A673 (cell line): Measurements from ENCODE around the gene EVX1. TPM values are rescaled to one million over a fixed set of nuclear protein-coding genes. Genes with fewer than 3 reads are reported as not detected.

ENCODE experiments used
- BruUV-seq: library from RNA; stranded (reverse); fragments of 400-500 nt; replicated peaks from 2 replicates; lab custom pipeline; 2021; lab: Mats Ljungman, UMichigan
- CTCF ChIA-PET: fragments of 300-600 bp; sonication (Branson Sonifier 250); formaldehyde crosslinking; loops from one replicate; lab custom pipeline; 2022; ENCODE audit warnings: antibody characterized with exemption; lab: Charles Lee
- POLR2A ChIA-PET: fragments of 300-600 bp; sonication (Branson Sonifier 250); formaldehyde crosslinking; loops from one replicate; lab custom pipeline; 2022; ENCODE audit warnings: antibody characterized with exemption; ENCODE audit not compliant: low non-redundant PET; lab: Charles Lee
- DNase-seq: peaks from one replicate; pipeline ENCODE4 v3.0.0-alpha.2; 2015; ENCODE audit warnings: low spot score
- H3K27ac ChIP-seq: fragments of 200-600 bp; sonication (generic); 2 replicates; pipeline ENCODE4 v1.5.1; 2016; ENCODE audit warnings: mixed run types, low read depth, mild to moderate bottlenecking, mixed read lengths, antibody characterized with exemption, low read length; ENCODE audit not compliant: poor library complexity, severe bottlenecking
- H3K27me3 ChIP-seq: fragments of 200-600 bp; sonication (generic); replicated peaks from 2 replicates; pipeline ENCODE4 v1.6.1; 2017; ENCODE audit warnings: mixed run types, low read depth, mild to moderate bottlenecking, mixed read lengths, antibody characterized with exemption, low read length; ENCODE audit not compliant: insufficient read depth, poor library complexity
- H3K36me3 ChIP-seq: fragments of 200-600 bp; sonication (generic); 2 replicates; pipeline ENCODE4 v1.6.1; 2016; ENCODE audit warnings: mixed run types, mild to moderate bottlenecking, mixed read lengths, antibody characterized with exemption, low read length; ENCODE audit not compliant: insufficient read depth, poor library complexity, severe bottlenecking
- H3K4me1 ChIP-seq: fragments of 200-600 bp; sonication (generic); 2 replicates; pipeline ENCODE4 v1.6.1; 2017; ENCODE audit warnings: mixed run types, mild to moderate bottlenecking, mixed read lengths, antibody characterized with exemption, low read length; ENCODE audit not compliant: insufficient read depth, poor library complexity, severe bottlenecking
- H3K4me3 ChIP-seq: fragments of 200-600 bp; sonication (generic); 2 replicates; pipeline ENCODE4 v1.5.1; 2016; ENCODE audit warnings: low read depth, mixed run types, mild to moderate bottlenecking, mixed read lengths, low read length; ENCODE audit not compliant: poor library complexity, severe bottlenecking
- H3K9me3 ChIP-seq: fragments of 200-600 bp; sonication (generic); 2 replicates; pipeline ENCODE4 v1.6.1; 2016; ENCODE audit warnings: mixed run types, low read depth, mild to moderate bottlenecking, mixed read lengths, antibody characterized with exemption, low read length; ENCODE audit not compliant: poor library complexity, severe bottlenecking
- EZH2 ChIP-seq: fragments of 200-600 bp; sonication (generic); IDR thresholded peaks from 2 replicates; pipeline ENCODE4 v1.6.1; 2017; ENCODE audit warnings: borderline replicate concordance, low read depth, mild to moderate bottlenecking, mixed read lengths, antibody characterized with exemption, low read length; ENCODE audit not compliant: poor library complexity, severe bottlenecking
- intact Hi-C: fragments of 100-400 bp; cut with micrococcal nuclease; formaldehyde crosslinking; loops from one replicate; pipeline ENCODE4 v1.10.0; 2022; ENCODE audit not compliant: unreplicated experiment
- total RNA-seq: library from RNA; stranded (reverse); gene quantifications from 2 replicates; pipeline ENCODE4 v1.2.3, GENCODE V29; 2021
- TF ChIP-seq, protein P1 (sequence below): fragments of 300-800, 200-600 bp; sonication (generic); conservative IDR thresholded peaks from 2 replicates; pipeline ENCODE4 v1.5.1; 2017; ENCODE audit warnings: low read depth, mild to moderate bottlenecking, antibody characterized with exemption, low read length, moderate library complexity, mixed read lengths

EVX1 gene
- total RNA-seq, 1 experiment from 2014 or later = not detected

DNA sequence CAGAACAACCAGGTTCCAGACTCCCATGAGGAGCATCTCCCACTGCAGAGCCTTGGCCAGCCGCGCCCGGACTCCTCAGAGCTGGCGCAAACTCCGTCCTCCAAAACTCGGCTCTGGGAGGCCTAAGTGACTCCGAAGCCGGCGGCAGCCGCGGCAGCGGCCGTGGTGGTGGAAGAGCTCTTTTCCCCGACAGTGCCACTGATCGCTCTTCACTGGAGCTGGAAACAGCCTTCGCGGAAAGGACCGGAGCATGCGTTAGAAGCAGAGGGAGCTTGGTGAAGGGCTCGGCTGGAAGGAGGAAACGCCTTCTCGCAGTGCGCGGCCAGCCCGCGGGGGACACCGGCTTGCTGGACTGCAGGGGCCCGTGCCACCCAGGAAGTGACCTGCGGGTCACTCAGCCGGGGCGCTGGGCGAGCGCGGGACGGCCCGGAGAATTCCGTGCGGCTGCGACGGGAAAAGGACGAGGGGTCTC is 37.7 kb upstream of the EVX1 start:
- no TSS peak for BruUV-seq
- POLR2A ChIA-PET = no interaction called here
- no peak overlapping the region for H3K4me3 ChIP-seq

DNA sequence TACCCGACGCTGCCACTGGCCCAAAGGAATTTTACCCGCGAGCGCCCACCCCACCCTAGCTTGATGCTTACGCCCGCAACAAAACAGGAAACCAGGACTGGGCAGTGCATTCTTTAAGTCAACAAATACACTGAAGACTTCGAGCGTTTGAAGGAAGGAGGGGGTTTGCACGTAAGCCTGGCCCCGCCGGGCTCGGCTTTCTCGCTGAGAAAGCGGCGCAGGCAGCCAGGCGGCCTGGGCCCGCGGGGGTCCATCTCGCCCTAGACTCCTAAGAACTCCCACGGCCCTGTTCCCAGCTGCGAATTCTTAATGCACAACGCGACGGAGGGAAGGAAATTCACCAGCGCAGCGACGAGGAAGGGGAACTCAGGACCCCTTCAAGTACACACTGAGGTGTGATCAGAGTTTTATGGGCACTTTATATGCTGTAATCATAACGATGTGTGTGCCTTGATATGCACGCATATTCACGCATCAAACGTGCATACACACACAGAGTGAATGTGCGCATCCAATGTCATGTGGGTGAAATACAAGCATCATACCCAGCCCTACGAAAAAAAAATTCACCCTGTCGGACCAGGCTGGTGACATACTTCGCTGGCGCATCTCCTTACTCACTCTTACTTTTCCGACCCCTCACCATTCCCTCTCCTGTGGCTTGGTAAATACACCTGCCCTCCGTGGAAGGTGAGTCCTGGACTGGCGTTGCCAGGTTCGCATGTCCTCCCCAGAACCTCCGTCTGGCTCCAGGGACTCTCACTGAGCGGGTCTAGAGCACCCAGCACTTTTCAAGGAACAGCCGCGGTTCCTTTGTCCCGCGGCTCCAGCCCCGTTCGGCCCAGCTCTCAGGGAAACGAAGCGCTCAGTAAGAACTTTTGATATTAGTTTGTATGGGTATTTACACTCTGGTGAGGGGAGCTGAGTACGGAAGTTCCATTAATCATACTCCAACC is 37.0 kb upstream of the EVX1 start:
- intact Hi-C loops = no loop called here
- CTCF ChIA-PET = no interaction called here
- peaks cover 92% of the 10 kb centered on the region for H3K27me3 ChIP-seq
- POLR2A ChIA-PET = no interaction called here
- H3K4me1 ChIP-seq = no peaks in the 10 kb centered on the region
- no peaks in the 10 kb centered on the region for H3K9me3 ChIP-seq
- BruUV-seq = no TSS peak
- no peak overlapping the region for H3K27ac ChIP-seq
- DNase-seq = no peak
- peak; percentile 97 for TF ChIP-seq EZH2
- TF ChIP-seq, protein P1, sequence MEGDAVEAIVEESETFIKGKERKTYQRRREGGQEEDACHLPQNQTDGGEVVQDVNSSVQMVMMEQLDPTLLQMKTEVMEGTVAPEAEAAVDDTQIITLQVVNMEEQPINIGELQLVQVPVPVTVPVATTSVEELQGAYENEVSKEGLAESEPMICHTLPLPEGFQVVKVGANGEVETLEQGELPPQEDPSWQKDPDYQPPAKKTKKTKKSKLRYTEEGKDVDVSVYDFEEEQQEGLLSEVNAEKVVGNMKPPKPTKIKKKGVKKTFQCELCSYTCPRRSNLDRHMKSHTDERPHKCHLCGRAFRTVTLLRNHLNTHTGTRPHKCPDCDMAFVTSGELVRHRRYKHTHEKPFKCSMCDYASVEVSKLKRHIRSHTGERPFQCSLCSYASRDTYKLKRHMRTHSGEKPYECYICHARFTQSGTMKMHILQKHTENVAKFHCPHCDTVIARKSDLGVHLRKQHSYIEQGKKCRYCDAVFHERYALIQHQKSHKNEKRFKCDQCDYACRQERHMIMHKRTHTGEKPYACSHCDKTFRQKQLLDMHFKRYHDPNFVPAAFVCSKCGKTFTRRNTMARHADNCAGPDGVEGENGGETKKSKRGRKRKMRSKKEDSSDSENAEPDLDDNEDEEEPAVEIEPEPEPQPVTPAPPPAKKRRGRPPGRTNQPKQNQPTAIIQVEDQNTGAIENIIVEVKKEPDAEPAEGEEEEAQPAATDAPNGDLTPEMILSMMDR = no peak
- no peak overlapping the region for H3K4me3 ChIP-seq
- no peaks in the 10 kb centered on the region for H3K36me3 ChIP-seq

More for the DNA sequence above, 37.7 kb upstream of the EVX1 start:
- CTCF ChIA-PET = no interaction called here
- DNase-seq = peak; percentile 19
- H3K27me3 ChIP-seq = peaks cover 94% of the 10 kb centered on the region
- intact Hi-C loops = loop anchor here (5.0 kb wide), 1 partner anchor 567 kb away; no protein-coding TSS in a partner anchor
- H3K9me3 ChIP-seq = no peaks in the 10 kb centered on the region
- no peaks in the 10 kb centered on the region for H3K4me1 ChIP-seq
- no peak overlapping the region for H3K27ac ChIP-seq
- TF ChIP-seq, protein P1 = no peak
- TF ChIP-seq EZH2 = peak; percentile 97
- no peaks in the 10 kb centered on the region for H3K36me3 ChIP-seq

DNA sequence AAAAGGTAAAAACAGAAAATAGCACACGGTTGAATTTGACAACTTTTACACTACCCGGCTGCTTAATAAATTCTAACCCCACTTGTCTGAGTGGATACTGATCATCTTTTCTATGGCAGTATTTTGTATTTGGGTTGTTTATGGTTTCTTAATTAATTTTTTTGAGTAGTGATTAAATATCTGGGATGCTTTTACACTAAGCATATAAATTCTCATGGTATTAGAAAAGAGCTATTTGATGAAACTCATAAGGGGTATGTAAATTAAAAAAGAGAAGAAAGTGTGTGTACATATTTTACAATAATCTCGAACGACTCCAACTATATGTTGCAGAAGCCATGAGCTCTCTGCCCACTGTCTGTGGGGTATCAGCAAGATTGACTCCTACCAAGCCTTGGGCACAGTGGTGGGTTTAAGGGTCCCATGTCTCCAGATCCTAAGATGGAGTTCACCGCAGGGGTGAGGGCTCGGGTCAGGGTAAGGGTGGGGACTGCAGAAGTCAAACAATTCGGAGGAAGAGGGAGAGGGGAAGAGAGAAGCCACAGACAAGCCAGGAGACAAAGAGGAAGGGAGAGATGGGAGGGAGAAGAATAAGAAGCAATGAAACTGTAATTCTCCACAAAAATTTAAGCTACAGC is 35.1 kb upstream of the EVX1 start:
- Histone ChIP-seq H3K36me3 (no peaks in the 10 kb centered on the region), H3K9me3 (no peaks in the 10 kb centered on the region), H3K27ac (no peak overlapping the region), H3K27me3 (peaks cover 92% of the 10 kb centered on the region), H3K4me1 (no peaks in the 10 kb centered on the region), H3K4me3 (no peak overlapping the region)
- intact Hi-C loops = no loop called here
- ChIA-PET POLR2A (no interaction called here), CTCF (no interaction called here)
- TF ChIP-seq, protein P1 = no peak
- no peak for TF ChIP-seq EZH2
- no TSS peak for BruUV-seq
- no peak for DNase-seq
